ENCODE measurements around the gene GHR.

GRCh38 chr5:42596817-42597216, 173.6 kb downstream of the GHR start:
- TF ChIP-seq SUZ12 (IDR thresholded peaks at IDR 0.05; ENCODE audit: extremely low read depth, insufficient read depth, insufficient read length) (no peak), YY1 (IDR thresholded peaks at IDR 0.05; ENCODE audit: insufficient read depth, insufficient read length) (no peak), ZNF274 (IDR thresholded peaks at IDR 0.05; ENCODE audit: low read depth, low read length) (no peak)

All from NT2/D1 (cell line).